NCI-H1417 treated with DMSO at 0.1 percent for 48 hours (cell line): ENCODE data around the gene RAD21L1.

Experiments used
- DNase-seq: peaks from one replicate; lab custom pipeline; 2025; lab: John Stamatoyannopoulos, UW

RAD21L1 gene

DNA sequence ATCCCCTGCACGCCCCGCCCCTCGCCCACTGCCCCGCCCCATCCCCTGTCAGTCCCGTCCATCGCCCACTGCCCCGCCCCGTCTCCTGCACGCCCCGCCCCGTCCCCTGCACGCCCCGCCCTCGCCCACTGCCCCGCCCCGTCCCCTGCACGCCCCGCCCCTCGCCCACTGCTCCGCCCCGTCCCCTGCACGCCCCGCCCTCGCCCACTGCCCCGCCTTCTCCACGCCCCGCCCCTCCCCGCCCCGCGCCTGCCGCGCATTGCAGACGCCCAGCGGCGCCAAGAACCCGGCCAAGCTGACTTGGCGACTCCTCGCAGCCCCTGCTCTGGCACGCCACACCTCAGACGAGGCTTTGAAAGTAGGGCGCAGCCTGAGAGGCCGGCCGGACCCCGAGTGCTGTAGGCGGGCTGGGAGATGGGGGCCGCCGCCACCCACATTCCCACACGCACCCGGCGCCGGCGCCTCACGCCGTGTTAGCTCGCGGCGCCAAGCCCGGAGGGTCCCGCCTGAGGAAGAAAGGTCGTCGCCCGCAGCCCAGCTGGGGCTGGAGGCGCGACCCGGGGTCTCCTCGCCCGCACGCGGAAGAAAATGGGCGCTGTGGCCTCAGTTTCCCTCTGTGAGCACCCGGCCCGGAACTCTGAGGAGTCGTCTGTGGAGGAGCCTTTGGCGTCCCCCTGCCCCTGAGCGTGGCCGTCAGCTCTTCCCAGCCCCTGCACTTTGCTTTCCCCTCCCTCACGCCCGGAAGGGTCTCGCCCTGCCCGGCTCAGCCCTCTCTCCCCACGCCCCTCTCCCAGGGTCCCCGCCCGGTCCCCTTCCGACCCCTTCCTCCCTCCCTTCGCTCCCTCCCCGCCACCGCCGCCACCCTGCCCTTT is at the start of gene RAD21L1:
TSS of gene RAD21L1 (plus strand) at position 262 of the 872 bp plus-strand sequence. CDS start 2,410 bp downstream, outside the sequence.
- no peak for DNase-seq

DNA sequence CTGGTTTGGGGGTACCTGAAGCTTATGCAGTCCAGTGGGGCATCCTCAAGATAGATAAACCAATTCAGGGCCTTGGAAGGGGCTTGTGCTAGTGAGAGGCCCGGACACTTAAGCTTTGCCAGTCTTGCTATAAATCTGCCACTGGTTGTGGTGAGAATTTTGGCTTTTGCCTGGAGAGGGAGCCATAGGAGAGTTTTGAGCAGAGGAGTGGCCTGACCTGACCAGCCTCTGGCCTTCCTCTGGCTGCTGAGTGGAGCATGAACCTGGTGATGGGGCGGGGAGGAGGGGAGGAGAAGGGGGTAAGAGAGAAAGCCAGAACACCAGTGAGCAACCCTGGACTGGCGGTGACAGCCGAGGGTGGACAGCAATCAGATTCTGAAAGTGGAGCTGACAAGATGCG is 48.2 kb upstream of the RAD21L1 start:
- DNase-seq: no peak

DNA sequence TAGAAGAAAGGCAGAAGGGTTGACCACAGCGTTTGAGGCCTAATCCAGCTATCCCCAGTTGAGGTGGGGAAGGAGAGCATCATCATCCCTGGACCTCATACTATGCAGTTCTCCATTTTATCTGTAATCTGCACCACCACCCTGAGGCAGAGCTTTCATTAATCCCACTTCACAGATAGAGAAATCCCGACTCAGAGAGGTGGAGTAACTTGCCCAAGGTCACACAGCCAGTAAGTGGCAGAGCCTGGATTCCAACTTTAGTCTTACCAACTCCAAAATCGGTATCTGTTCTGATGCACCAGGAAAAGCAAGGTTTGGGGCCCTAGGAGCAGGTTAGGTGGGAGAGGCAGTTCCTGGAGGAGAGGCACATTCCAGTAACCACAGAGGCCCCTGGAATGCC is 47.7 kb upstream of the RAD21L1 start:
- no peak for DNase-seq

DNA sequence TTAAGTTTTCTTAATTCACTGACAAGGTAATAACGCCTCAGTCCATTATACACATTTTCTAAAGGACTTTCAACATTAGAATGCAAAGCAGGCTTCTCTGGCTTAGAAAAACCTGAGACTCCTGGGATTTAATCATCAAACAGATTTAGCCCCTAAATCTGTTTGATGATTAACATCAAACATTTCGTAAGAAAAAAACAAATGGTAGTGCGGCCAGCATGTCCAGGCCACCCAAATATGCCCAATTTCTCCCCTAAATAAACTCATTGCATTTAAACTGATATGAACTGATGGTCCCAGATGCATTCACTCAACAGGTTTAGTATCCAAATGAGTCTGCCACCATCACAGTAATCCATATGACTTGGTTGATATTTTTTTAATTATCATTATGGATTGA is 47.2 kb upstream of the RAD21L1 start:
- no peak for DNase-seq

DNA sequence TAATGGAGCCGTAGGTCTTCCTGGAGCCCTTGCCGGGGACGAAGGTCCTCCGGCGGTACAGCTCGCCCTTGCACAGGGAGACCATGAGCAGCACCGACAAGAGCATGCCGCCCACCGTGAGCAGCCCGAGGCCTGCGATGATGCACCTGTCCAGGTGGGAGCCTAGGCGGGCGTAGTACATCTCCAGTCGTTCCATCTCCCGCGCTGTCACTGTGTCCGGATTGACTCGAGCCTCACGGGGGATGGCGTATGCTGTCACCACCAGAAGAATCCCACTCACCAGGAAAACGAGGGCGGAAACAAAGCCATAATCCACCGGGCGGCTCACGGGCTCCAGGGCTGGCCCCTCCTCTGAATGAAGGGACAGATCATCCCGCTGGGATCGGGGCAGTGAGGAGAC is 44.9 kb upstream of the RAD21L1 start:
- no peak for DNase-seq

DNA sequence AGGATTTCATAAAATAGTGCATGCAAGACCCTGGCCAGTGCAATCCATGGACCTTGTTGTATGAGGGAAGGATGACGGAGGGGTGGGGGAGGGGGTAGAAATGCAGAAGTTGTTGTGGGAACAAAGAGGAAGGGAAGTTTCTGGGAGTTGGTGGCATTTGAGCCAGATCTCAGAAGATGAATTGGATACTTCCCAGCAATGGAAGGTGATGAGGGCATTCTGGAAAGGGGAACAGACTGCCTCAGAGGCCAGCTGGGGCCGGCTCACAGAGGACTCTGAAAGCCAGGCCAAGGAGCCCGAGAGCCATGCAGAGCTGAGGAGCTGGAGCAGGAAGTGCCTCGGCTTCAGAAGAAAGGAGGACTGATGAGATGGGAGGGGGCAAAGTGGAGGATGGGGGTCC is 43.7 kb upstream of the RAD21L1 start:
- no peak for DNase-seq

DNA sequence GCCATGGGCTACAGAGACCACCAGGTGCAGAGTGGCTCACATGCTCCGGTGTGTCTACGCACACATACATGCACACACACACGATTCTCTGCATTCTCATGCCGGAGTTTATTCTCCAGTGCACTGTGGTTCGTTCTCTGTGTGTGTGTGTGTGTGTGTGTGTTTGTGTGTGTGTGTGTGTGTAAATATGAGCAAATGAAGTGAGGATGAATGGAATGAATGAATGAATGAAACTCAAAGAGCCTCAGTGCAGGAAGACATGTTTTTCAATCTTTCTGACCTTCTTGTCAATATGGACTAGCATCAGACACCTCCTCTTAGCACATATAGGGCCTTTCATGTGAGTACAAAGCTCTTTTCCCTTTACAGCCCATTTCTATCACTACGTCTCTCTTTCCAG is 42.7 kb upstream of the RAD21L1 start:
- no peak for DNase-seq

DNA sequence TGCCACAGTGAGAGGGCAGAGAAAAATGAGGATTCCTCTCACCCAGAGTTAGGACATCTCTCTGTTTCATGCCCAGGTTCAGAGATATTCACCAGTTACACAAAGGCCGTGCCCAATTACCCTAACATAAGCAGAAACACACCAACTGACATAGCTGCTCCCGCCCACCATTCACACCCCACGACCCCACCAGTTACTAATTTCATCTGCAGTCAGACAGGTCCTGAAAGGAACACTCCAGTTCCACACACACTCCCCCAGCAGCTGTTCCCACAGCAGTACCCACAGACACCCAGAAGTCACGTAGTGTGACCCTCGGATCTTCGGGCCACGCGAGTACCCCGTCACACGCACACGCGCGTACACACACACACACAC is 41.6 kb upstream of the RAD21L1 start:
- no peak for DNase-seq

DNA sequence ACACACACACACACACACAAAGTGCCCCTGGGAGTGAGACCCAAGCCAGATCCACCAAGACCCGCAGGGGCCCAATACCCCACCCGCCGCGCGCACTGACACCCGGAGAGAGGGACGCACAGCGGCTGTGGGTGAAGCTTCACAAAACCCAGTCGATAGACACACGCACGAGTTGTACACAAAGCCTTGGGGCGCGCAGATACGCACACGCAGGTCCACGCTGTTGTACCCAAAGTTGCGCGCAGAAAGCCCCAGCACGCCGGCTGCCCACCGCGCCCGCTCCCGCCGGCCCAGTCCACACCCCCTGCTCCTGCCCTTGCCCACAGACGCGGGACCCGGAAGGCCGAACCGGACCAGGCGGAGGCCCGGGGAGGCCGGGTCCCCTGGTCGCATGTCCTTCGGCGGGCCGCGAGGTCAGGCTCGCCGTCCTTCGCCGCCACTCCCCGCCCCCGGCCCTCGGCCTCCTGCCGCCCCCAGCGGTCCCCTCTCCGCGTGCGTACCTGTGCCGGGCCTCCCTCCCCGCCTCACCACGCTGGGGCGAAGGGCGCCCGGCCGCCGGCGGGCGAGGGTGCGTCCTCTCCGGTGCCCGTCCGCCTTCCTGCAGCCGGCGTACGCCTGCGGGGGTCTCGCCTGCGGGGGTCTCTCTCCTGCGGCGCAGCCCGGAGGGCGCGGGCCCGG is 41.1 kb upstream of the RAD21L1 start, which contains the start of gene TMEM74B:
TSS of gene TMEM74B (minus strand) at position 344 of the 678 bp plus-strand sequence. CDS start 1,180 bp downstream, outside the sequence.
- no peak for DNase-seq

DNA sequence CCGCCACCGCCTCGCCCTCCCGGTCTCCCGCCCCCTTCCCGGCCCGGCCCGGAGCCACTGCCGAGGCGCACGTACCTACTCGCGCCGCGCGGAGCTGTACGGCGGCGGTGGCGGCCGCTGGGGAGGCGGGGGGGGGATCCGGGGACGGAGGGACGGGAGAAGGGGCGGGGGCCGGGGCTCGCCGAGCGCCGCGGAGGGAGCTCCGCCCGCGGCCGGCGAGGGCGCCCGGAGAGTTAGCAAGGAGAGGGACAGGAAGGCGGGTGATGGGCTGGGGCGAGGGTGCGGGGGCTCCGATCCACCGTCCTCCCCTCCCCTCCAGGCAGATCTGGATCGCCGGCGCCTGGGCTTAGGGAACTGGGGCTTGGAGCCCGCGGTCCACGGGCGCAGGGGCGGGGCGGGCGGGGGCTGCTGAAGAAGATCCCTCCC is 40.5 kb upstream of the RAD21L1 start:
- no peak for DNase-seq

DNA sequence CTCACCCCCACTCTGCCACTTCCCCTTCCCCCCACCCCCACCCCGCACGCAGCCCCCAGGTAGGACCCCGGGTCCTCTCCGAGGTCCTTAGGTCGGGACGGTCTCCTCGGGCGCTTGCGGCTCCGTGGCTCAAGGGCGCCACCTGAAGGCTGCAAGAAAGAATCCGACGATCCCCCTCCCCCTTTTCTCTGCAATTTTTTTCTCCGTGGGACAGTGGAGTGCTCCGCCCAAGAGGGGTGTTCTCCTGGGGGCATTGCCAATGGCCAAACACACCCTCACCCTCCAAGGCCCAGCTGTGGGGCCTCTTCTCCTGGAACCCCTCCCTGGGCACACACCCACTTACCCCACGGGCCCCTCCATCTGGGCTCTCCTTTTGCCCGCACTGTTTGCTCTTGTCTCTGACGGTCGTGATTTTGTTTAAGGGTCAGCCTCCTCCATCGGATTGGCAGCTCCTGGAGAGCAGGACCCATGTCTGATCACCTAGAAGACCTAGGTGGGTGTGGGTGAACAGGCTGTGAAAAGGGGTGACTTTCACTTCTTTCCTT is 40.0 kb upstream of the RAD21L1 start:
- no peak for DNase-seq

DNA sequence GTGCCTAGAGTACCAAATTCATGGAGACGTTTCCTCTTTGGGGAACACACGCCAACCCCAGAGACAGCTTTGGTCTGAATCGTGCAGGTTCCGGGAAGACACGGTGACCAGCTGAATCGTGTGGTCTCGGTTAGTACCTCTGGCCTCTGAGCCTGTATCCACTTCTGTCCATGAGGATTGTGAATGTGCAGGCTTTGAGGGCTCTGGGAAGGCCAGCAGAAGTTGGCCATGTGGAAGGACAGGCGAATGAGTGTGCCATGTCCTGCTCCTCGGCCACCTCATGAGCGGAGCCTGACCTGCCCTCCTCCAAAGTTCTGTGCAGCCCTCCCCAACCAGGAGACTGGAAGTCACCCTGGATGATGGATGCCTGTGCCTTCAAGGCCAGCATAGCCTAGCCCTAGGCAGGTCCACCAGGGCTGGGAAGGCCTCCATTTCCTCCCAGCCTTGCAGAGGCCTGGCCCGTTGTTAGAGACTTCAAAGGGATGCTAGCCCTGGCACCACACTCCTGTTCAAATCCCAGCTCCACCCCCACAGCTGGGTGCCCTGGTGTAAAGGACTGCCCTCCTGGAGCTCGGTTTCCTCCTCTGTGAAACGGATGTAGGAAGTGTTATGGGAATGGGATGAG is 39.4 kb upstream of the RAD21L1 start:
- no peak for DNase-seq

DNA sequence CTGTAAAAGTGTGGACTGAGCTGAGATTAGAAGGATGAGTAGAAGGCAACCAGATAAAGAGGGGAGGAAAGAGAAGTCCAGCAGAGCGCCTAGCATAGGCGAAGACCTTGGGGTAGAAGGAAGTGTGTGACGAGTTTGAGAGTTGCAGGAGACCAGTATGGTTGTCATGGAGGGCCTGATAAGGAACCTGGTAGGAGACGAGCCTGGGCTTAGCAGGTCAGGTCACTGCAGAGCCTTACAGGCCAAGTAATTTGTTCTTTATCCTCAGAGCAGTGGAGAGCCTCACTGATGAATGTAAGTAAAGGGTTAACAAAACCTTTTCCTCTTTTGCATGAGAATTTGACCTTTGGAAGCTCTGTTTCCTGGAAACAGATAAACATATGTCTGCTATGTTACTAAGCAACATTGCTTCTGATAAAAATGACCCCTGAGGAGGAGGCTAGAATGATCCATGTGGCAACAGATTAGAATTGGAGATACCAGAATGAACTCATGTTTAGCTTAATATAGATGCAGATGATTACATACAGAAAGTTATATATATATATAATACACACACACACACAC is 38.2 kb upstream of the RAD21L1 start:
- no peak for DNase-seq

DNA sequence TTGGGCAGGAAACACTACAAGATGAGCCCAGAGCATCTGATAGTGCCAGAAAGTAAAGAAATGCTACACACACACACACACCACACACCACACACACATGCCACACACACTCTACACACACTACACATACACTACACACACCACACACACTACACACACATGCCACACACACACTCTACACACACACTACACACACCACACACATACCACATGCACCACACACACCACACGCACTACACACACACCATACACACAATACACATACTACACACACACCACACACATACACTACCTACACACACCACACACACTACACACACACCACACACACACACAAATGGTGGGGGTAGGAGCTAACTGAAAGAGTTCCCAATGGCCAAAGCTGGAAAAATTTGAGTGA is 37.5 kb upstream of the RAD21L1 start:
- DNase-seq: no peak

DNA sequence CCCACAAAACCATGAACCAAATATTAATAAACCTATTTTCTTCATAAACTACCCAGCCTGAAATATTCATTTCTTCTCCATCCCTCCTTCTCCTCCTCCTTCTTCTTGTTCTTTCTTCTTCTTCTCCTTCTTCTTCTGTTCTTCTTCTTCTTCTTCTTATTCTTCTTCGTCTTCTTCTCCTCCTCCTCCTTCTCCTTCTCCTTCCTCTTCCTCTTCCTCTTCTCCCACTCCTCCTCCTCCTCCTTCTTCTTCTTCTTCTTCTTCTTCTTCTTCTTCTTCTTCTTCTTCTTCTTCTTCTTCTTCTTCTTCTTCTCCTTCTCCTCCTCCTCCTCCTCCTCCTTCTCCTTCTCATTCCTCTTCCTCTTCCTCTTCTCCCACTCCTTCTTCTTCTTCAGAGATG is 36.0 kb upstream of the RAD21L1 start:
- DNase-seq: no peak

DNA sequence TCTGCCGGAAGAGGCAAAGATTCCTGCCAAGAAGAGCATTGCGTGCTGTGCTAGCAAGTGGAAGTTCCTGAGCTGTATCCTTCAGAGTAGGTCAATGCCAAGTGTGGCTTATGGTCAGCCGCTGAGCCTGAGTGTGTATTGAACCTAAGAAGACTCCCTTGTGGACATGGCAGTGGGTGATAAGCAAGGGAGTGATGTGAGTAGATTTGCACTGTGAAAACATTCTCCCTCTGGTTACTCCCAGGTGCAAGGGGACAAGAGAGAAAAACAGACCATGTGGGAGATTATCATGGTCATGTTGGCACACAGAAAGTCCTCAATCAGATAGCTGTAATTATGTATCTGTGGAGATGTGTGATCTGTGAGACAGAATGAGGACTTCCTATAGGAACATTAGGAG is 35.0 kb upstream of the RAD21L1 start:
- no peak for DNase-seq

DNA sequence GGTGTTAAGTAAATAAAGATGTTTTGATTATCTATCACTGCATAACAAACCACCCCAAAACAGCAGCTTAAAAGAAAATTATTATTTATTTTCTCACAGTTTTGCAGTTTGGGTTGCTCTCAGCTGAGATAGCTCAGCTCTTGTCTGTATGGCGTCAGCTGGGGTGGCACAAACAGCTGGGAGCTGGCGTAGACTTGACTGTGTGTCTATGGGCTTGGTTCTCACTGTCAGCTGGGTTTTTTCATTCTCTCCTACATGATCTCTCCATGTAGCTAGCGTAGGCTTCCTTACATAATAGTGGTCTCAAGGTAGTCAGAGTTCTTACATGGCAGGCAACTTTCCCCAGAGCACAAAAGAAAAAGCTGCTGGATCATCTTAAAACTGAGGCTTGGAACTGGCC is 34.5 kb upstream of the RAD21L1 start:
- no peak for DNase-seq

DNA sequence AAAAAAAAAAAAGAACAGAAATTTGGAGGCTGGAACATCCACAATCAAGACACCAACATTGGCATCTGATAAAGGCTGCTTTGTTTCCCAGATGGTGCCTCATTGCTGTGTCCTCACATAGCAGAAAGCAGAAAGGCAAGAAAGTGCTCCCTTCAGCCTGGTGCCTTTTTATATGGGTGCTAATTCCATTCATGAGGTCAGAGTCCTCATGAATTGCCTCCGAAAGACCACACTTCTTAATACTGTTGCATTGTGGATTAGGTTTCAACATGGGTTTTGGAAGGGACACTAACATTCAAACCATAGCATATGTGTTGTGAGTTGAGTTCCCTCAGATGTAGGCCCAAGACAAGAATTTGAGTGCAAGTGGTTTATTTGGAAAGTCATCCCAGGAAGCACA is 30.6 kb upstream of the RAD21L1 start:
- DNase-seq: no peak

DNA sequence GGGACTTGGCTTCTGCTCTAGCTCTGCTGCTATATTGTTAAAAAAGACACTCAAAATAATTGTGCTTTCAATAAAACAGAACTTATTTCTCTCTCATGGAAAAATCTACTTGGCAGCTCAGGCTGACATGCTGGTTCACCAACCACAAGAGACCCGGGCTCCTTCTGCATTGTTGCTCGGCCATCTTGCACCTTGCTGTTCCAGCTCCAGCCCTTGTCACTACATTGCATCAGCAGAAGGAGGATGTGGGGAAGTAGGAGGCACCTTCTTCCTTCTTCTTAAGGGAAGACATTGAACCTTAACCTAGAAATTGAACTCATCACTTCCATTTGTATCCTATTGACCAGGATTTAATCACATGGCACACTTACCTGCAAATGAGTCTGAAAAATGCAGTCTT is 29.2 kb upstream of the RAD21L1 start:
- DNase-seq: no peak

DNA sequence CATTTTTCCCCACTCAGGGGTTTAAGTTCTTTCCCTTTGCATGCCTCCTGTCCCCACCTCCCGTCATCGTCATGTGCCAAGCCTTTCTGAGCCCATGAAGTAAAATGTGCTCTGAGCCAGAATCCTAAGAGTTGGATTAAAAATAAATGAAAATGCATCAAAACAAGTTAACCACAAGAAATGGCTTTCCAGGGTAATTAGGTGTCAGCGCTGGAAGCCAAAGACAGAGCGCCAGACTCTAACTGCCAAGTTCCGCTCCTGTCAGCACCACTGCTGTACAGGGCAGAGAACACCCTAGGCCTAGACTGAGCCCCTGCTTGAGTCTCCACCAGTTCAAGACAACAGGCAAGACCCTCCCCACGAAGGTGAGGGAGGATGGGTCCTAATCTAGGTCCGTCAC is 28.0 kb upstream of the RAD21L1 start:
- DNase-seq: no peak

DNA sequence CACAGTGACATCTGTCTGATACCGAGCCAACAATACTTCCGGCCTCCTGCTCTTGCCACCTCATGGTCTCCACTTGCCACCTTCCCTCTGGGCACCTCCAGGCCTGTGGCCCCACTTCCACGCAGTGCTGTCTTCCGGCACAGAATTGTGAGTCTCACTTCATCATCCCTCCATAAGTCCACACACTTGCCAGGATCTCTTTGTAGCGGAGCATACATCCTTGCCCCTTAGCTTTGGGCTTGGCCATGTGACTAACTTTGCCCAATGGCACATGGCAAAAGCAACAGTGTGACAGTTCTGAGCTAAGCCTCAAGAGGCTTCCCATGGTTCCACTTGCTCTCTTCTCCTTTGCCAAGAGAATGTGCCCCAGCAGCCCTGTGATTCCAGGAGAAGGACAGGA is 27.1 kb upstream of the RAD21L1 start:
- DNase-seq: no peak

DNA sequence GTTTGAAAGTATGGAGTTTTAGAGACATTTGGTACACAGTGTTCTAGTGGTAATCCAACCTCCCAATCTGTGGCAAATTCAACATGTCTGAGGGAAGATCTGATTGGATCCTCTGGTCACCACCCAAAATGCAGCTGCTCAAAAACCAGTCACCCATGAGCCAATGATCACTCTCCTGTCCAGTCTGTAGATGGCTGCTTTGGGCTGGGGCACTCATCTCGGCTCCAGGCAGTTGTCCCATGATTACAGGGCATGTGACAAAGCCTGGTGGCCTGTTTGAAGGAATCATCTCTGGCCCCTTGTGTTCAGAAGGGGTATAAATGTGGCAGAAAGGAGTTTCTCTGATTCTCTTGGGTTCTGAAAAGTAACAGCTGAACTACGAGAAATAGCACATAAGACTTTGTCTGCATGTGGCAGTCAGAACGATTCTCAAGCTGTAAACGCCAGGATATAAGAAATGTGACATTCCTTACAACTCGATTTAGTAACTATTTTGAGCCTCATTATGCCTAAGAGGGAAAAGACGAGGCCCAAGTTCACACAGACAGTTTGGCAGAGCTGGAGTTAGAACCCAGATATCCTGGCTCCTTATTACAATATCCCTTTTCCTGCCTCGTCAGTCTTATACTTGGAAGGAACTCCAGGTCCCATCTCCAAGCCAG is 26.5 kb upstream of the RAD21L1 start:
- no peak for DNase-seq
